A549 (cell line): ENCODE results near the gene C17orf75. TPM values are rescaled to one million over a fixed set of nuclear protein-coding genes. Genes with fewer than 3 reads are reported as not detected.

Experiments used
- ATAC-seq, 2 experiments: fragments of 200-7000 bp in 1 of 2; fragments of >200 bp in 1 of 2; cut with Nextera tagmentation in 1 of 2; cut with Tn5 transposase in 1 of 2; 3 replicates each; pipeline versions ENCODE4 v1.8.0 to v1.9.1; 2018 to 2020; ENCODE audit warnings: mild to moderate bottlenecking in 1 of 2, moderate library complexity in 1 of 2
- CTCF ChIA-PET: fragments of 300-600 bp; sonication (Branson Sonifier 250); formaldehyde crosslinking; extraction: SDS; loops from one replicate; lab custom pipeline; 2021; ENCODE audit warnings: antibody characterized with exemption, inconsistent platforms; lab: Yijun Ruan, JAX
- POLR2A ChIA-PET: fragments of 350-600 bp; formaldehyde crosslinking; extraction: SDS; loops from one replicate; lab custom pipeline; 2021; ENCODE audit warnings: antibody characterized with exemption, inconsistent platforms; lab: Yijun Ruan, JAX
- DNase-seq, 2 experiments: peaks; one replicate each; pipeline versions ENCODE4 v3.0.0 to v3.0.0-alpha.2; 2011 to 2016; ENCODE audit warnings: low read depth in 1 of 2, low spot score in 1 of 2
- FAIRE-seq: peaks from 2 replicates; lab custom pipeline; 2011; peaks lifted over from hg19 to GRCh38; lab: Jason Lieb, UNC
- H3K27ac ChIP-seq, 2 experiments: fragments of >200 bp; sonication (Bioruptor Twin); formaldehyde crosslinking; 3 replicates each; pipeline ENCODE4 v1.5.1; 2016 to 2017
- H3K4me1 ChIP-seq: fragments of >200 bp; sonication (Bioruptor Twin); formaldehyde crosslinking; 3 replicates; pipeline ENCODE4 v1.6.1; 2016
- H3K4me2 ChIP-seq: fragments of >200 bp; sonication (Bioruptor Twin); formaldehyde crosslinking; 3 replicates; pipeline ENCODE4 v1.6.1; 2016
- H3K4me3 ChIP-seq: fragments of >200 bp; sonication (Bioruptor Twin); formaldehyde crosslinking; 3 replicates; pipeline ENCODE4 v1.5.1; 2016
- H3K9me3 ChIP-seq: fragments of >200 bp; sonication (Bioruptor Twin); formaldehyde crosslinking; 3 replicates; pipeline ENCODE4 v1.6.1; 2016
- CBX2 ChIP-seq: fragments of 200-600 bp; sonication (generic); IDR thresholded peaks from 2 replicates; pipeline ENCODE4 v1.6.1; 2016; ENCODE audit warnings: low read depth, mild to moderate bottlenecking, borderline replicate concordance
- CHD2 ChIP-seq: fragments of 150-350 bp; IDR thresholded peaks from 2 replicates; pipeline ENCODE4 v1.6.1; 2014; ENCODE audit warnings: low read length; ENCODE audit not compliant: partially characterized antibody
- EHF ChIP-seq: fragments of 250-450 bp; sonication (Bioruptor Pico); IDR thresholded peaks from 2 replicates; pipeline ENCODE4 v1.5.0; 2020; ENCODE audit warnings: mild to moderate bottlenecking
- FOSL2 ChIP-seq, 2 experiments: fragments of 450-650 bp in 1 of 2; fragments of >200 bp in 1 of 2; sonication (Bioruptor Twin) in 1 of 2; formaldehyde crosslinking; IDR thresholded peaks; 2 replicates each; pipeline versions ENCODE4 v1.5.0 to v1.6.1; 2016 to 2020; ENCODE audit warnings: mild to moderate bottlenecking in 1 of 2, moderate library complexity in 1 of 2
- FOXS1 ChIP-seq: fragments of 250-450 bp; sonication (Bioruptor Pico); IDR thresholded peaks from 2 replicates; pipeline ENCODE4 v1.5.0; 2020; ENCODE audit warnings: mild to moderate bottlenecking, moderate library complexity
- HOXB13 ChIP-seq: fragments of 250-450 bp; sonication (Bioruptor Pico); IDR thresholded peaks from 2 replicates; pipeline ENCODE4 v1.5.0; 2020; ENCODE audit warnings: low read depth, mild to moderate bottlenecking, moderate library complexity
- JUN ChIP-seq, 2 experiments: fragments of >200 bp; sonication (Bioruptor Twin); formaldehyde crosslinking; IDR thresholded peaks; 2 replicates in 1 of 2; 3 replicates in 1 of 2; pipeline ENCODE4 v1.6.1; 2016 to 2017
- POLR2A ChIP-seq: IDR thresholded peaks from 2 replicates; pipeline ENCODE4 v1.6.1; 2012; ENCODE audit warnings: mild to moderate bottlenecking, low read length
- POLR2AphosphoS2 ChIP-seq: conservative IDR thresholded peaks from 2 replicates; pipeline ENCODE4 v1.6.1; 2012; ENCODE audit warnings: low read length, improper control_type of control experiment, inconsistent platforms
- RAD21 ChIP-seq, 2 experiments: fragments of >200 bp in 1 of 2; sonication (Bioruptor Twin) in 1 of 2; formaldehyde crosslinking in 1 of 2; IDR thresholded peaks in 1 of 2; conservative IDR thresholded peaks in 1 of 2; 2 replicates in 1 of 2; 3 replicates in 1 of 2; pipeline ENCODE4 v1.6.1; 2012 to 2018; ENCODE audit warnings: inconsistent platforms in 1 of 2
- RCOR1 ChIP-seq: fragments of 150-350 bp; IDR thresholded peaks from 2 replicates; pipeline ENCODE4 v1.6.1; 2014; ENCODE audit warnings: antibody characterized with exemption, low read length, low read depth
- REST ChIP-seq: fragments of 200-600 bp; sonication (generic); IDR thresholded peaks from 2 replicates; pipeline ENCODE4 v1.6.1; 2016; ENCODE audit warnings: antibody characterized with exemption, mild to moderate bottlenecking, moderate library complexity
- SREBF2 ChIP-seq: fragments of 450-650 bp; IDR thresholded peaks from 2 replicates; pipeline ENCODE4 v1.6.1; 2014; ENCODE audit warnings: mild to moderate bottlenecking, moderate library complexity
- ZFP36 ChIP-seq: fragments of 450-650 bp; IDR thresholded peaks from 2 replicates; pipeline ENCODE4 v1.6.1; 2014; ENCODE audit warnings: borderline replicate concordance; ENCODE audit not compliant: partially characterized antibody
- WGBS: methylation state at CpG from one replicate; pipeline ENCODE4 v1.1.6; 2017; ENCODE audit errors: missing lambda C conversion rate; 5-methylcytosine and 5-hydroxymethylcytosine counted together
- polyA plus RNA-seq, 4 experiments: library from polyadenylated mRNA; depleted of rRNA in 3 of 4; stranded (reverse); fragments of >200 nt; fragmentation: RNase III in 1 of 4; extraction: RNeasy Plus Mini Kit Qiagen cat#74134 plus additional on column Dnase treatment in 1 of 4; gene quantifications; 2 replicates in 3 of 4; 3 replicates in 1 of 4; pipeline ENCODE4 v1.2.3, GENCODE V29; 2011 to 2017
- TF ChIP-seq, protein P1 (sequence below): fragments of 150-350 bp; IDR thresholded peaks from 2 replicates; pipeline ENCODE4 v1.6.1; 2014; ENCODE audit warnings: low read depth, mild to moderate bottlenecking, low read length

Gene C17orf75
- polyA plus RNA-seq, 2 of the 4 experiments (the other 2 are of a cell fraction) = 36.3 to 49.6 TPM

GRCh38 chr17:32279891-32280716 is 61.9 kb downstream of the C17orf75 start (continued):
- no peak for TF ChIP-seq JUN (IDR thresholded peaks at IDR 0.05)
- no peak for TF ChIP-seq EHF (CRISPR knock-in tag)

GRCh38 chr17:32278815-32279214 is 63.2 kb downstream of the C17orf75 start:
- 83% methylated on average over 2 of the region's 2 CpGs for WGBS
- peaks cover 44% of the 10 kb centered on the region for H3K4me1 ChIP-seq
- no peak overlapping the region for H3K4me3 ChIP-seq
- no peak for TF ChIP-seq POLR2A
- TF ChIP-seq REST = no peak
- TF ChIP-seq SREBF2 = no peak
- TF ChIP-seq RCOR1 = no peak
- TF ChIP-seq RAD21 (conservative IDR thresholded peaks at IDR 0.05 in 1 of 2, IDR thresholded peaks at IDR 0.05 in 1 of 2) = no peak
- TF ChIP-seq, protein P1, sequence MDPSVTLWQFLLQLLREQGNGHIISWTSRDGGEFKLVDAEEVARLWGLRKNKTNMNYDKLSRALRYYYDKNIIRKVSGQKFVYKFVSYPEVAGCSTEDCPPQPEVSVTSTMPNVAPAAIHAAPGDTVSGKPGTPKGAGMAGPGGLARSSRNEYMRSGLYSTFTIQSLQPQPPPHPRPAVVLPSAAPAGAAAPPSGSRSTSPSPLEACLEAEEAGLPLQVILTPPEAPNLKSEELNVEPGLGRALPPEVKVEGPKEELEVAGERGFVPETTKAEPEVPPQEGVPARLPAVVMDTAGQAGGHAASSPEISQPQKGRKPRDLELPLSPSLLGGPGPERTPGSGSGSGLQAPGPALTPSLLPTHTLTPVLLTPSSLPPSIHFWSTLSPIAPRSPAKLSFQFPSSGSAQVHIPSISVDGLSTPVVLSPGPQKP = no peak
- TF ChIP-seq CHD2 = no peak
- no peak for TF ChIP-seq FOXS1 (CRISPR knock-in tag)
- no peak for TF ChIP-seq FOSL2 (IDR thresholded peaks at IDR 0.05)
- TF ChIP-seq FOSL2 (CRISPR knock-in tag; IDR thresholded peaks at IDR 0.05) = no peak
- TF ChIP-seq HOXB13 = no peak
- no peak for TF ChIP-seq CBX2
- TF ChIP-seq ZFP36 = no peak
- TF ChIP-seq POLR2AphosphoS2 = no peak
- no peak overlapping the region for H3K4me2 ChIP-seq
- ATAC-seq (no peak), DNase-seq (no peak), FAIRE-seq (no peak)
- no peaks in the 10 kb centered on the region for H3K9me3 ChIP-seq
- ChIA-PET CTCF (interaction anchor here (1.1 to 2.6 kb wide), 6 partner anchors 9 to 41 kb away, joined by 3 to 15 read pairs (median 8); no protein-coding TSS in a partner anchor), POLR2A (no interaction called here)
- no peak overlapping the region for H3K27ac ChIP-seq

Other genes starting within 250 kb of the C17orf75 start
- gene RHOT1, start 199.7 kb downstream of the C17orf75 start, polyA plus RNA-seq (2011; rRNA removed) = 83.2 and 109 TPM in 2 replicates
- gene RHOT1, start 199.7 kb downstream of the C17orf75 start, polyA plus RNA-seq (2017; fragmentation: RNase III; extraction: RNeasy Plus Mini Kit Qiagen cat#74134 plus additional on column Dnase treatment) = 25.8 to 27.6 TPM (median 26.6 TPM) in 3 replicates
- gene RHBDL3, start 76.3 kb downstream of the C17orf75 start, polyA plus RNA-seq (2011; rRNA removed) = 2.0 and 3.1 TPM in 2 replicates
- 4.2 to 6.6 TPM (median 5.9 TPM) in 3 replicates for gene RHBDL3, start 76.3 kb downstream of the C17orf75 start, polyA plus RNA-seq (2017; fragmentation: RNase III; extraction: RNeasy Plus Mini Kit Qiagen cat#74134 plus additional on column Dnase treatment)
- gene ZNF207, start 8.0 kb upstream of the C17orf75 start, polyA plus RNA-seq (2011; rRNA removed) = 292 and 296 TPM in 2 replicates
- gene ZNF207, start 8.0 kb upstream of the C17orf75 start, polyA plus RNA-seq (2017; fragmentation: RNase III; extraction: RNeasy Plus Mini Kit Qiagen cat#74134 plus additional on column Dnase treatment) = 188 to 208 TPM (median 188 TPM) in 3 replicates
- gene PSMD11, start 102.3 kb upstream of the C17orf75 start, polyA plus RNA-seq (2011; rRNA removed) = 228 and 235 TPM in 2 replicates
- 186 to 195 TPM (median 194 TPM) in 3 replicates for gene PSMD11, start 102.3 kb upstream of the C17orf75 start, polyA plus RNA-seq (2017; fragmentation: RNase III; extraction: RNeasy Plus Mini Kit Qiagen cat#74134 plus additional on column Dnase treatment)
- 0.93 and 1.1 TPM in 2 replicates for gene CDK5R1, start 144.8 kb upstream of the C17orf75 start, polyA plus RNA-seq (2011; rRNA removed)
- gene CDK5R1, start 144.8 kb upstream of the C17orf75 start, polyA plus RNA-seq (2017; fragmentation: RNase III; extraction: RNeasy Plus Mini Kit Qiagen cat#74134 plus additional on column Dnase treatment) = 2.4 to 3.0 TPM (median 2.8 TPM) in 3 replicates